Ectodermal cell (in vitro differentiated cells): ENCODE measurements around the gene DEUP1.

Experiments used
- H3K27ac ChIP-seq: 2 replicates; pipeline ENCODE4 v1.7.0; 2013; ENCODE audit warnings: mild to moderate bottlenecking, low read depth, low read length; ENCODE audit not compliant: insufficient read depth, poor library complexity, severe bottlenecking
- H3K27me3 ChIP-seq: 2 replicates; pipeline ENCODE4 v1.7.0; 2013; ENCODE audit warnings: mild to moderate bottlenecking, low read length; ENCODE audit not compliant: insufficient read depth, control insufficient read depth, poor library complexity, severe bottlenecking
- H3K36me3 ChIP-seq: one replicate; pipeline ENCODE4 v1.7.0; 2013; ENCODE audit warnings: low read length; ENCODE audit not compliant: control insufficient read depth, insufficient read depth
- H3K4me1 ChIP-seq: one replicate; pipeline ENCODE4 v1.7.0; 2013; ENCODE audit warnings: low read length; ENCODE audit not compliant: control insufficient read depth, insufficient read depth
- H3K4me3 ChIP-seq: 2 replicates; pipeline ENCODE4 v1.7.0; 2013; ENCODE audit warnings: low read depth, low read length, control low read depth; ENCODE audit not compliant: insufficient read depth
- H3K9me3 ChIP-seq: 2 replicates; pipeline ENCODE4 v1.7.0; 2013; ENCODE audit warnings: mild to moderate bottlenecking, low read length, moderate library complexity; ENCODE audit not compliant: control insufficient read depth
- WGBS, 2 experiments: methylation state at CpG; one replicate each; pipeline ENCODE4 v1.1.7; 2013; ENCODE audit warnings: missing lambda C conversion rate in 2 of 2; 5-methylcytosine and 5-hydroxymethylcytosine counted together

DEUP1 gene

GRCh38 chr11:93481696-93482095 lies 151.2 kb downstream of the DEUP1 start:
- H3K36me3 ChIP-seq, result no peaks in the 10 kb centered on the region
- H3K4me1 ChIP-seq, result peaks cover 28% of the 10 kb centered on the region
- no peak overlapping the region for H3K27ac ChIP-seq
- WGBS, 2 experiments, result 94 to 95% methylated on average over 6 of the region's 6 CpGs
- no peak overlapping the region for H3K4me3 ChIP-seq
- H3K27me3 ChIP-seq, result no peaks in the 10 kb centered on the region
- no peaks in the 10 kb centered on the region for H3K9me3 ChIP-seq

- Histone ChIP-seq H3K27me3 (no peaks in the 10 kb centered on the region), H3K36me3 (no peaks in the 10 kb centered on the region), H3K9me3 (no peaks in the 10 kb centered on the region), H3K27ac (no peak overlapping the region), H3K4me3 (no peak overlapping the region), H3K4me1 (peaks cover 27% of the 10 kb centered on the region)
- WGBS, 2 experiments, result 84 to 86% methylated on average over 10 of the region's 10 CpGs
These were observed 152.0 kb downstream of the DEUP1 start for GRCh38 chr11:93482556-93482955.

- no peaks in the 10 kb centered on the region for H3K36me3 ChIP-seq
- no peaks in the 10 kb centered on the region for H3K27me3 ChIP-seq
- H3K4me1 ChIP-seq, result peaks cover 37% of the 10 kb centered on the region
- WGBS, 2 experiments, result 94 to 95% methylated on average over 2 to 3 of the region's 3 CpGs
- H3K27ac ChIP-seq, result no peak overlapping the region
- no peak overlapping the region for H3K4me3 ChIP-seq
- no peaks in the 10 kb centered on the region for H3K9me3 ChIP-seq
These were observed 154.2 kb downstream of the DEUP1 start for GRCh38 chr11:93484716-93485115.

GRCh38 chr11:93485983-93486382 lies 155.4 kb downstream of the DEUP1 start:
- no peaks in the 10 kb centered on the region for H3K9me3 ChIP-seq
- 72 to 90% methylated on average over 2 of the region's 2 CpGs for WGBS, 2 experiments
- H3K27me3 ChIP-seq, result no peaks in the 10 kb centered on the region
- no peak overlapping the region for H3K27ac ChIP-seq
- H3K36me3 ChIP-seq, result no peaks in the 10 kb centered on the region
- H3K4me3 ChIP-seq, result no peak overlapping the region
- peaks cover 37% of the 10 kb centered on the region for H3K4me1 ChIP-seq

- H3K4me1 ChIP-seq, result peaks cover 37% of the 10 kb centered on the region
- H3K27ac ChIP-seq, result no peak overlapping the region
- 72 to 75% methylated on average over 6 of the region's 7 CpGs for WGBS, 2 experiments
These were observed 156.5 kb downstream of the DEUP1 start for GRCh38 chr11:93487032-93487483.

More at GRCh38 chr11:93487032-93487483, 156.5 kb downstream of the DEUP1 start:
- Histone ChIP-seq H3K36me3 (no peaks in the 10 kb centered on the region), H3K9me3 (no peaks in the 10 kb centered on the region), H3K4me3 (no peak overlapping the region), H3K27me3 (no peaks in the 10 kb centered on the region)
